ENCODE results near the gene NIP7. TPM values are rescaled to one million over a fixed set of nuclear protein-coding genes. Genes with fewer than 3 reads are reported as not detected.
A peak's percentile ranks its signal among the peaks of the same experiment; 100 is the strongest.
"Not testable (repeated sequence)": the region's sequence is repeated elsewhere in the genome, so short reads cannot be mapped to it uniquely, and the experiment has no call there.

The NIP7 gene
- 10 to 100 TPM; 11.0 to 33.4 TPM for total RNA-seq

DNA sequence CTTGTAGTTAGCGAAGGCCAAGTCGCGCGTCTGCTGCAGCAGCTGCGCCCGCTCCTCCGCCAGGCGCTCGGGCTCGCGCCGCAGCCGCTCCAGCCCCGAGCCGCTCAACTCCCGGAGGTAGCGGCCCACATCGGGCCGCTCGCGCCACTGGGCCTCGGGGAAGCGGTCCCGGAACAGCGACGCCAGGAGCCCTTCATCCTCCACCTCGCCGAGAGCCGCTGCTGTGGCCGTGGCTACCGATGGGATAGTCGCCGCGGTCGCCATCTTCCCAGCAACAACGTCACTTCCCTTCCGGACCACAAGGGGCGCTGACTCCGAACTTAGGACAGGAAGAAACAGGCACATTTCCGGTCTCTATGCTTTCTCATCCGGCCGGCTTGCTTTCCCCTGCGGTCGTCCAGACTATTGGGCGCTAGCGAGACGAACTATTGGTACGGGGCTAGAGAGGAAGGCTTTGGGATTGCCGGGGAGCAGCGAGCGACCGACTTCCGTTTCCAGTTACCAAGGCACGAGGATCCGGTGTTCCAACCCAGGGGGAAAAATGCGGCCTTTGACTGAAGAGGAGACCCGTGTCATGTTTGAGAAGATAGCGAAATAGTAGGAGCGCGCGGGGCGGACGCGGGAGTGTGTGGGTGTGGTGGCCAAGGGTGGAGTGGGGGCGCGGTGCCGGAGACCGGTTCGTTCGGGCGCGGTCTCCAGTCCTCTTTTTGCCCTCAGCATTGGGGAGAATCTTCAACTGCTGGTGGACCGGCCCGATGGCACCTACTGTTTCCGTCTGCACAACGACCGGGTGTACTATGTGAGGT, at the start of gene NIP7, which contains the start of gene COG8:
NIP7 (plus strand) TSS at position 484 of the 806 bp plus-strand sequence; CDS start at position 542, 58 bp downstream.
COG8 (minus strand) TSS at position 276 of the 806 bp plus-strand sequence; CDS start at position 264, 12 bp downstream.
- Histone ChIP-seq H3K27ac (peak within 1 kb of the TSS; percentile 79 to 85), H3K4me1 (ENCODE audit: control insufficient read depth in 1 of 2, low read depth in 2 of 2) (peaks cover 21 to 31% of the 10 kb centered on the region in 2 donors), H3K9me3 (no peaks in the 10 kb centered on the region), H3K27me3 (replicated peaks; ENCODE audit: insufficient read depth) (no peaks in the 10 kb centered on the region), H3K36me3 (peaks cover 32% of the 10 kb centered on the region), H3K4me3 (peak within 1 kb of the TSS; percentile 91)
- TF ChIP-seq, protein P1, sequence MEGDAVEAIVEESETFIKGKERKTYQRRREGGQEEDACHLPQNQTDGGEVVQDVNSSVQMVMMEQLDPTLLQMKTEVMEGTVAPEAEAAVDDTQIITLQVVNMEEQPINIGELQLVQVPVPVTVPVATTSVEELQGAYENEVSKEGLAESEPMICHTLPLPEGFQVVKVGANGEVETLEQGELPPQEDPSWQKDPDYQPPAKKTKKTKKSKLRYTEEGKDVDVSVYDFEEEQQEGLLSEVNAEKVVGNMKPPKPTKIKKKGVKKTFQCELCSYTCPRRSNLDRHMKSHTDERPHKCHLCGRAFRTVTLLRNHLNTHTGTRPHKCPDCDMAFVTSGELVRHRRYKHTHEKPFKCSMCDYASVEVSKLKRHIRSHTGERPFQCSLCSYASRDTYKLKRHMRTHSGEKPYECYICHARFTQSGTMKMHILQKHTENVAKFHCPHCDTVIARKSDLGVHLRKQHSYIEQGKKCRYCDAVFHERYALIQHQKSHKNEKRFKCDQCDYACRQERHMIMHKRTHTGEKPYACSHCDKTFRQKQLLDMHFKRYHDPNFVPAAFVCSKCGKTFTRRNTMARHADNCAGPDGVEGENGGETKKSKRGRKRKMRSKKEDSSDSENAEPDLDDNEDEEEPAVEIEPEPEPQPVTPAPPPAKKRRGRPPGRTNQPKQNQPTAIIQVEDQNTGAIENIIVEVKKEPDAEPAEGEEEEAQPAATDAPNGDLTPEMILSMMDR (IDR thresholded peaks at IDR 0.05), result peak; percentile 90
- peak; percentile 91 for DNase-seq (ENCODE audit: low spot score)
- peak; percentile 98 for ATAC-seq (ENCODE audit: insufficient number of reproducible peaks, low FRiP score, low read depth)

DNA sequence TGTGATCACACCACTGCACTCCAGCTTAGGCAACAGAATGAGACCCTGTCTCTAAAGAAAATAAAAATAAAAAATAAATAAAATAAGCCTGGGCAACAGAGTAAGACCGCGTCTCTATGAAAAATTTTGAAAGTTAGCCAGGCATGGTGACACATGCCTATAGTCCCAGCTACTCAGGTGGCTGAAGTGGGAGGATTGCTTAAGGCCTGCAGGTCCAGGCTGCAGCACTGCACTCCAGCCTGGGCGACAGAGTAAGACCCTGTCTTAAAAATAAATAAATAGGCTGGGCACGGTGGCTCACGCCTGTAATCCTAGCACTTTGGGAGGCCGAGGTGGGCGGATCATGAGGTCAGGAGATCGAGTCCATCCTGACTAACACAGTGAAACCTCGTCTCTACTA, 47.9 kb upstream of the NIP7 start:
- not testable (repeated sequence) for H3K36me3 ChIP-seq; H3K9me3 ChIP-seq; H3K27me3 ChIP-seq (replicated peaks; ENCODE audit: insufficient read depth); ATAC-seq (ENCODE audit: insufficient number of reproducible peaks, low FRiP score, low read depth); H3K27ac ChIP-seq; DNase-seq (ENCODE audit: low spot score); H3K4me1 ChIP-seq (ENCODE audit: control insufficient read depth in 1 of 2, low read depth in 2 of 2); H3K4me3 ChIP-seq

DNA sequence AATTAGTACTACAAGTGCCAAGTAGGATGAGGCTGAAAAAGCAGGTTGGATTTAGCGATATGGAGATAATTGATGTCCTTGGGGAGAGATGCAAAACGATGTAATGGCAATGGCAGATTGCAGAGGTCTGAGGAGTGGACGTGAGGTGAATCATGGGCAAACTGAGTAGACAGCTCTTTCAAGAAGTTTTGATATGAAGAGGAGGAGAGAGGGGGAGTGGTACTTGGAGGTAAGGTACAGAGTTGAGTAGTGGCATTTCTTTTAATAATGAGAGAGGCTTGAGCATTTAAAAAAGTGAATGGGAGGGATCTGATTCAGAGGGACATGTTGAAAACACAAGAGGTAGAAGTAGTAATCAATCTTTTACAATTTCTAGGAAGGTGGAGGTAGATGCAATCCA, 46.2 kb upstream of the NIP7 start:
- no peak for DNase-seq (ENCODE audit: low spot score)
- TF ChIP-seq, protein P1 (IDR thresholded peaks at IDR 0.05), result no peak

DNA sequence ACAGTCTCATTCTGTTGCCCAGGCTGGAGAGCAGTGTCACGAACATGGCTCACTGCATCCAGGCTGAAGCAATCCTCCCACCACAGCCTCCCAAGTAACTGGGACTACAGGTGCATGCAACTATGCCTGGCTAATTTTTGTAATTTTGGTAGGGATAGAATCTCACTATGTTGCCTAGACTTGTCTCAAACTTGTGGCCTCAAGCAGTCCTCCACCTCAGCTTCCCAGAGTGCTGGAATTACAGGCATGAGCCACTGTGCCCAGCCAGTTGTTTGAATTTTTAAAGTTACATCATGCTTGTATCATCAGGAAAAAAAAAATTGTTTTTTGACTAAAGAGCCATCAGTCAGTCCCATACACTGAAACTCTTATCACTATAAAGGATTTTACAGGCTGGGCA, 45.5 kb upstream of the NIP7 start:
- Histone ChIP-seq H3K4me3 (no peak overlapping the region), H3K36me3 (no peaks in the 10 kb centered on the region), H3K4me1 (ENCODE audit: control insufficient read depth in 1 of 2, low read depth in 2 of 2) (no peaks in the 10 kb centered on the region), H3K9me3 (no peaks in the 10 kb centered on the region), H3K27ac (no peak overlapping the region), H3K27me3 (replicated peaks; ENCODE audit: insufficient read depth) (no peaks in the 10 kb centered on the region)
- ATAC-seq (ENCODE audit: insufficient number of reproducible peaks, low FRiP score, low read depth) (no peak), DNase-seq (ENCODE audit: low spot score) (no peak)
- TF ChIP-seq, protein P1 (IDR thresholded peaks at IDR 0.05), result no peak

More for the DNA sequence above, 46.2 kb upstream of the NIP7 start:
- no peak for ATAC-seq (ENCODE audit: insufficient number of reproducible peaks, low FRiP score, low read depth)
- Histone ChIP-seq H3K4me3 (no peak overlapping the region), H3K4me1 (ENCODE audit: control insufficient read depth in 1 of 2, low read depth in 2 of 2) (no peaks in the 10 kb centered on the region), H3K27me3 (replicated peaks; ENCODE audit: insufficient read depth) (no peaks in the 10 kb centered on the region), H3K9me3 (no peaks in the 10 kb centered on the region), H3K27ac (no peak overlapping the region), H3K36me3 (peaks cover 2% of the 10 kb centered on the region)

DNA sequence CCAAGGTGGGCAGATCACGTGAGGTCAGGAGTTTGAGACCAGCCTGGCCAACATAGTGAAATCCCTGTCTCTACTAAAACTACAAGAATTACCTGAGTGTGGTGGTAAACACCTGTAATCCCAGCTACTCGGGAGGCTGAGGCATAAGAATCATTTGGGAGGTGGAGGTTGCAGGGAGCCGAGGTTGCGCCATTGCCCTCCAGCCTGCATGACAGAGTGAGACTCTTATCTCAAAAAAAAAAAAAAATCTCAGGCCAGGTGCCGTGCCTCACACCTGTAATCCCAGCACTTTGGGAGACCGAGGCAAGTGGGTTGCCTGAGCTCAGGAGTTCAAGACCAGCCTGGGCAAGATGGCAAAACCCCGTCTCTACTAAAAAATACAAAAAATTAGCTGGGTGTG, 42.8 kb upstream of the NIP7 start:
- H3K4me3 ChIP-seq; H3K4me1 ChIP-seq (ENCODE audit: control insufficient read depth in 1 of 2, low read depth in 2 of 2); H3K27ac ChIP-seq; DNase-seq (ENCODE audit: low spot score); H3K9me3 ChIP-seq; ATAC-seq (ENCODE audit: insufficient number of reproducible peaks, low FRiP score, low read depth); H3K27me3 ChIP-seq (replicated peaks; ENCODE audit: insufficient read depth); H3K36me3 ChIP-seq: not testable (repeated sequence)

DNA sequence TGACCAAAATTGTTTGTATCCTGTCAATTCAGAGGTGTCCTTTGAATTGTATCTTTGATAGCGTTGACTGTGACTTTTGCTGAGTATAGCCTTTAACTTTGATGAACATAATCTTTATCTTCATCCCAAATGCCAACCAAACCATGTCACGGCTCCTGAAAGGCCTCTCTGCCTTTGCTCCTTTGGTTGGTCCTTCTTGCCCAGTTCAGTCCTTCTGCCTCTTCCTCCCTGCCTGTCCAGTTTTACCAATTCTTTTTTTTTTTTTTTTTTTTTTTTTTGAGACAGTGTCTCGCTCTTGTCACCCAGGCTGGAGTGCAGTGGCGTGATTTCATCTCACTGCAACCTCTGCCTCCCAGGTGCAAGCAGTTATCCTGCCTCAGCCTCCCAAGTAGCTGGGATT, 41.3 kb upstream of the NIP7 start:
- no peak for ATAC-seq (ENCODE audit: insufficient number of reproducible peaks, low FRiP score, low read depth)
- TF ChIP-seq, protein P1 (IDR thresholded peaks at IDR 0.05), result no peak
- H3K4me3 ChIP-seq, result no peak overlapping the region
- DNase-seq (ENCODE audit: low spot score), result no peak
- H3K36me3 ChIP-seq, result peaks cover 8% of the 10 kb centered on the region
- H3K27me3 ChIP-seq (replicated peaks; ENCODE audit: insufficient read depth), result no peaks in the 10 kb centered on the region
- H3K27ac ChIP-seq, result no peak overlapping the region
- H3K9me3 ChIP-seq, result no peaks in the 10 kb centered on the region
- H3K4me1 ChIP-seq (ENCODE audit: control insufficient read depth in 1 of 2, low read depth in 2 of 2), result no peaks in the 10 kb centered on the region
